ENCODE results near the gene MIR17HG. TPM values are rescaled to one million over a fixed set of nuclear protein-coding genes. Genes with fewer than 3 reads are reported as not detected.

Gene MIR17HG
- total RNA-seq, 1 experiment from 2014 or later = 3.4 TPM

DNA sequence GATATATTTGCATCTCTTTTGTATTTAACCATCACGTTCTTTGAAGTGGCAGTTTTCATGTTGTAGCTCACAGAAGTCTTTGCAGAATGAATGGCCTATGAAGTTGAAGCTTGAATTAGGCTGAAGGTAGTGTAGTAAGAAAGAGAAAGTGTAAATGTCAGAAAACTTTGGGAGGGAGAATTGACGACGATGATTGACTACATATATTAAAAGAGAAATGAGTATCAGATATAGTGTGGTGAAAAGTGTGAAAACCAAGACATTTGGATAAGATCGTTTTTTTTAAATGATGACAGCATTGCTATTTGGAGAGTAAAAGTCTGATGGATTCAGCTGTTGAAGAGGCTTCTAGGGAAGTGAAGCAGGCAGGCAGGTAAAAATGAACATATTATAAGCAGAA is 36.3 kb downstream of the MIR17HG start:
- intact Hi-C loops (cut with micrococcal nuclease; ENCODE audit: unreplicated experiment) = loop anchor here (5.0 kb wide), 1 partner anchor 338 kb away; no protein-coding TSS in a partner anchor
- TF ChIP-seq, protein P1, sequence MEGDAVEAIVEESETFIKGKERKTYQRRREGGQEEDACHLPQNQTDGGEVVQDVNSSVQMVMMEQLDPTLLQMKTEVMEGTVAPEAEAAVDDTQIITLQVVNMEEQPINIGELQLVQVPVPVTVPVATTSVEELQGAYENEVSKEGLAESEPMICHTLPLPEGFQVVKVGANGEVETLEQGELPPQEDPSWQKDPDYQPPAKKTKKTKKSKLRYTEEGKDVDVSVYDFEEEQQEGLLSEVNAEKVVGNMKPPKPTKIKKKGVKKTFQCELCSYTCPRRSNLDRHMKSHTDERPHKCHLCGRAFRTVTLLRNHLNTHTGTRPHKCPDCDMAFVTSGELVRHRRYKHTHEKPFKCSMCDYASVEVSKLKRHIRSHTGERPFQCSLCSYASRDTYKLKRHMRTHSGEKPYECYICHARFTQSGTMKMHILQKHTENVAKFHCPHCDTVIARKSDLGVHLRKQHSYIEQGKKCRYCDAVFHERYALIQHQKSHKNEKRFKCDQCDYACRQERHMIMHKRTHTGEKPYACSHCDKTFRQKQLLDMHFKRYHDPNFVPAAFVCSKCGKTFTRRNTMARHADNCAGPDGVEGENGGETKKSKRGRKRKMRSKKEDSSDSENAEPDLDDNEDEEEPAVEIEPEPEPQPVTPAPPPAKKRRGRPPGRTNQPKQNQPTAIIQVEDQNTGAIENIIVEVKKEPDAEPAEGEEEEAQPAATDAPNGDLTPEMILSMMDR (IDR thresholded peaks at IDR 0.05; ENCODE audit: unreplicated experiment) = no peak
- no peaks in the 10 kb centered on the region for H3K4me1 Mint-ChIP-seq (ENCODE audit: low read depth, unreplicated experiment)
- BruUV-seq (replicated peaks) = no TSS peak
- H3K4me3 Mint-ChIP-seq (ENCODE audit: low read depth, unreplicated experiment) = no peak overlapping the region
- H3K27me3 Mint-ChIP-seq (ENCODE audit: unreplicated experiment) = no peaks in the 10 kb centered on the region
- no peaks in the 10 kb centered on the region for H3K9me3 Mint-ChIP-seq (ENCODE audit: low read depth, unreplicated experiment)
- CTCF ChIA-PET = interaction anchor here (0.6 kb wide), 1 partner anchor 80 kb away, joined by 5 read pairs; no protein-coding TSS in a partner anchor
- no peak for DNase-seq
- H3K36me3 Mint-ChIP-seq (ENCODE audit: insufficient read depth, unreplicated experiment) = no peaks in the 10 kb centered on the region
- no peak overlapping the region for H3K27ac Mint-ChIP-seq (ENCODE audit: unreplicated experiment)

- CTCF ChIA-PET = no interaction called here
- H3K36me3 Mint-ChIP-seq (ENCODE audit: insufficient read depth, unreplicated experiment) = no peaks in the 10 kb centered on the region
- H3K9me3 Mint-ChIP-seq (ENCODE audit: low read depth, unreplicated experiment) = no peaks in the 10 kb centered on the region
- TF ChIP-seq, protein P1 (IDR thresholded peaks at IDR 0.05; ENCODE audit: unreplicated experiment) = no peak
- intact Hi-C loops (cut with micrococcal nuclease; ENCODE audit: unreplicated experiment) = loop anchor here (5.0 kb wide), 1 partner anchor 337 kb away; no protein-coding TSS in a partner anchor
- H3K4me1 Mint-ChIP-seq (ENCODE audit: low read depth, unreplicated experiment) = no peaks in the 10 kb centered on the region
- no peak overlapping the region for H3K4me3 Mint-ChIP-seq (ENCODE audit: low read depth, unreplicated experiment)
- no TSS peak for BruUV-seq (replicated peaks)
- no peak overlapping the region for H3K27ac Mint-ChIP-seq (ENCODE audit: unreplicated experiment)
- H3K27me3 Mint-ChIP-seq (ENCODE audit: unreplicated experiment) = no peaks in the 10 kb centered on the region
- no peak for DNase-seq
These were observed 37.4 kb downstream of the MIR17HG start for GRCh38 chr13:91384896-91385295.

- intact Hi-C loops (cut with micrococcal nuclease; ENCODE audit: unreplicated experiment) = no loop called here
These were observed 41.7 kb downstream of the MIR17HG start for GRCh38 chr13:91389186-91389585.

DNA sequence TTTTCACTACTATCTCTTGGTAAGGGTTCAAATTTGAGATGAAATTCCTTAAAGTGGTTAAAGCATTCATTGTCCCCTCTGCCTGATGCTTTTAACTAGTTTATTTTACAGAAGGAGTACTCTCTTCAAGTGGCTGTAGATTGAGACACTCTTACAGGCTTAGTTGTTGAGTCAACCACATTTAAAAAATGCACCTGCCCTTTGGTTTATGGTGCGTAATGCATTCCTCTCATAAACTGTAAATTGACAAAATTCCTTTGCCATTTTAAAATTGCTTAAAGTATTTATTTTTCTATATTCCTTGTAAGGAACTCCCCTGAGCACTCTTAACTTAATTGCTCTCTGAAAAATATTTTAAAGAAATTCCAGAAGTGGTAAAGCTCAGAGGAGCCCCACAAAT is 50.1 kb downstream of the MIR17HG start:
- Mint-ChIP-seq H3K27ac (ENCODE audit: unreplicated experiment) (no peak overlapping the region), H3K4me3 (ENCODE audit: low read depth, unreplicated experiment) (no peak overlapping the region), H3K27me3 (ENCODE audit: unreplicated experiment) (peaks cover 17% of the 10 kb centered on the region), H3K4me1 (ENCODE audit: low read depth, unreplicated experiment) (no peaks in the 10 kb centered on the region), H3K9me3 (ENCODE audit: low read depth, unreplicated experiment) (no peaks in the 10 kb centered on the region), H3K36me3 (ENCODE audit: insufficient read depth, unreplicated experiment) (peaks cover 3% of the 10 kb centered on the region)
- CTCF ChIA-PET = no interaction called here
- no TSS peak for BruUV-seq (replicated peaks)
- intact Hi-C loops (cut with micrococcal nuclease; ENCODE audit: unreplicated experiment) = no loop called here
- TF ChIP-seq, protein P1 (IDR thresholded peaks at IDR 0.05; ENCODE audit: unreplicated experiment) = no peak
- DNase-seq = no peak

More at GRCh38 chr13:91389186-91389585, 41.7 kb downstream of the MIR17HG start:
- Mint-ChIP-seq H3K4me1 (ENCODE audit: low read depth, unreplicated experiment) (no peaks in the 10 kb centered on the region), H3K27ac (ENCODE audit: unreplicated experiment) (no peak overlapping the region), H3K27me3 (ENCODE audit: unreplicated experiment) (peaks cover 6% of the 10 kb centered on the region), H3K9me3 (ENCODE audit: low read depth, unreplicated experiment) (no peaks in the 10 kb centered on the region), H3K36me3 (ENCODE audit: insufficient read depth, unreplicated experiment) (no peaks in the 10 kb centered on the region), H3K4me3 (ENCODE audit: low read depth, unreplicated experiment) (no peak overlapping the region)
- TF ChIP-seq, protein P1 (IDR thresholded peaks at IDR 0.05; ENCODE audit: unreplicated experiment) = no peak
- CTCF ChIA-PET = no interaction called here
- no TSS peak for BruUV-seq (replicated peaks)
- no peak for DNase-seq

All from Calu3 (cell line).